SKM-1 treated with dmso at 0.1 percent for 144 hours (cell line): ENCODE measurements around the gene CTNNA3.

Experiments
- DNase-seq: peaks from one replicate; lab custom pipeline; 2025; ENCODE audit not compliant: unreplicated experiment; lab: John Stamatoyannopoulos, UW

CTNNA3 gene

GRCh38 chr10:66684581-66684980 lies 1011.4 kb downstream of the CTNNA3 start:
- no peak for DNase-seq

GRCh38 chr10:66680886-66681285 lies 1015.1 kb downstream of the CTNNA3 start:
- no peak for DNase-seq

GRCh38 chr10:66678521-66678920 lies 1017.5 kb downstream of the CTNNA3 start:
- no peak for DNase-seq

- DNase-seq, result no peak
Observed at GRCh38 chr10:66673071-66673470, 1022.9 kb downstream of the CTNNA3 start.

GRCh38 chr10:66671562-66671961 lies 1024.4 kb downstream of the CTNNA3 start:
- no peak for DNase-seq

GRCh38 chr10:66671064-66671463 lies 1024.9 kb downstream of the CTNNA3 start:
- DNase-seq, result no peak

- DNase-seq, result no peak
Observed at GRCh38 chr10:66656499-66656898, 1039.5 kb downstream of the CTNNA3 start.

GRCh38 chr10:66654861-66655260 lies 1041.1 kb downstream of the CTNNA3 start:
- DNase-seq, result no peak

GRCh38 chr10:66651308-66652082 lies 1044.5 kb downstream of the CTNNA3 start:
- no peak for DNase-seq

GRCh38 chr10:66649626-66650025 lies 1046.4 kb downstream of the CTNNA3 start:
- DNase-seq, result no peak

- DNase-seq, result no peak
Observed at GRCh38 chr10:66642217-66642616, 1053.8 kb downstream of the CTNNA3 start.

- no peak for DNase-seq
Observed at GRCh38 chr10:66639371-66639770, 1056.6 kb downstream of the CTNNA3 start.

GRCh38 chr10:66637273-66638036 lies 1058.5 kb downstream of the CTNNA3 start:
- no peak for DNase-seq

GRCh38 chr10:66629996-66630395 lies 1066.0 kb downstream of the CTNNA3 start:
- no peak for DNase-seq

GRCh38 chr10:66627156-66627555 lies 1068.8 kb downstream of the CTNNA3 start:
- no peak for DNase-seq

GRCh38 chr10:66625709-66626590 lies 1070.0 kb downstream of the CTNNA3 start:
- no peak for DNase-seq

GRCh38 chr10:66622050-66622449 lies 1073.9 kb downstream of the CTNNA3 start:
- DNase-seq, result no peak

- DNase-seq, result no peak
Observed at GRCh38 chr10:66604195-66604594, 1091.8 kb downstream of the CTNNA3 start.

- DNase-seq, result no peak
Observed at GRCh38 chr10:66591865-66592264, 1104.1 kb downstream of the CTNNA3 start.

GRCh38 chr10:66587680-66588050 lies 1108.3 kb downstream of the CTNNA3 start:
- DNase-seq, result no peak

- no peak for DNase-seq
Observed at GRCh38 chr10:66586897-66587679, 1108.9 kb downstream of the CTNNA3 start.
